ENCODE measurements around the gene ZDHHC14. TPM values are rescaled to one million over a fixed set of nuclear protein-coding genes. Genes with fewer than 3 reads are reported as not detected.

ZDHHC14 gene
- total RNA-seq, 3 donors from 2014 or later: 9.1 to 10.5 (median 10.0) TPM

DNA sequence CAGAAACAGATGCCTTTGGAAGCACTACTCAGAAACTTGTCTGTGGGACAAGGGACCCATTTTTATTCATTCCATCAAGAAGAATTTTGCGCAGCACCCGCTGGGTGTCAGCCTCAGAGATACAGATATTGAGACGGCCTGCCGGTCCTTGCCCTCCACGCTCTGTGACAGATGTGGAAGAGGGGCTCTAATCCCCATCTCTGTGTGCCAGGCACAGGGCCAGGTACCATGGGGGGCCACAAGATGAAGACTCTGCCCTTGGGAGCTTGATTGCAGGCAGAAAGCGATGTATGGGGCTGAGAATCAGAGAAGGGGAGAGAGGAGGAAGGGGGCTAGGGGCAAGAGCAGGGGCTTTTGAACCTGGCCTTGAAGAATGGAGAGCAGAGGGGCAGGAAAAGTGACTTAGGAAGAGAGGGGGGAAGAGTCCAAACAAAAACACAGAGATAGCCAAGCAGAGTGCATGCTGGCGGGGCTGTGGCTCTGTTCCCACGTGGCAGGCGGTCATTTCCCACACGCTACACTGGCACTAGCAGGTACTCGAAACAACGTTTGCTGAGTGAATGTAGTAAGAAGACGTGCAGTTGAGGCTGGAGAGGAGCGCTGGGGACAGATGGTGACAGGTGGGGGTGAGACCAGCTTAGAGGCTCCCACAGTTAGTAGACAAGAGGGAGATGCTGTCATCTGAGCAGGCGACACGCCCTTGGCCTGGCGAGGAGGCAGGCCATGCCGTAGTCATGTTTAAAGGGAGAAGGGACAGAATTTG is 271.8 kb downstream of the ZDHHC14 start:
- Histone ChIP-seq H3K4me1 (ENCODE audit: low read depth) (no peaks in the 10 kb centered on the region), H3K4me3 (no peak overlapping the region), H3K36me3 (ENCODE audit: low read depth) (no peaks in the 10 kb centered on the region), H3K9me3 (no peaks in the 10 kb centered on the region)
- intact Hi-C loops (cut with DNase I, micrococcal nuclease): no loop called here
- TF ChIP-seq, protein P1, sequence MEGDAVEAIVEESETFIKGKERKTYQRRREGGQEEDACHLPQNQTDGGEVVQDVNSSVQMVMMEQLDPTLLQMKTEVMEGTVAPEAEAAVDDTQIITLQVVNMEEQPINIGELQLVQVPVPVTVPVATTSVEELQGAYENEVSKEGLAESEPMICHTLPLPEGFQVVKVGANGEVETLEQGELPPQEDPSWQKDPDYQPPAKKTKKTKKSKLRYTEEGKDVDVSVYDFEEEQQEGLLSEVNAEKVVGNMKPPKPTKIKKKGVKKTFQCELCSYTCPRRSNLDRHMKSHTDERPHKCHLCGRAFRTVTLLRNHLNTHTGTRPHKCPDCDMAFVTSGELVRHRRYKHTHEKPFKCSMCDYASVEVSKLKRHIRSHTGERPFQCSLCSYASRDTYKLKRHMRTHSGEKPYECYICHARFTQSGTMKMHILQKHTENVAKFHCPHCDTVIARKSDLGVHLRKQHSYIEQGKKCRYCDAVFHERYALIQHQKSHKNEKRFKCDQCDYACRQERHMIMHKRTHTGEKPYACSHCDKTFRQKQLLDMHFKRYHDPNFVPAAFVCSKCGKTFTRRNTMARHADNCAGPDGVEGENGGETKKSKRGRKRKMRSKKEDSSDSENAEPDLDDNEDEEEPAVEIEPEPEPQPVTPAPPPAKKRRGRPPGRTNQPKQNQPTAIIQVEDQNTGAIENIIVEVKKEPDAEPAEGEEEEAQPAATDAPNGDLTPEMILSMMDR (IDR thresholded peaks at IDR 0.05): no peak
- ATAC-seq (no peak), DNase-seq (no peak)

DNA sequence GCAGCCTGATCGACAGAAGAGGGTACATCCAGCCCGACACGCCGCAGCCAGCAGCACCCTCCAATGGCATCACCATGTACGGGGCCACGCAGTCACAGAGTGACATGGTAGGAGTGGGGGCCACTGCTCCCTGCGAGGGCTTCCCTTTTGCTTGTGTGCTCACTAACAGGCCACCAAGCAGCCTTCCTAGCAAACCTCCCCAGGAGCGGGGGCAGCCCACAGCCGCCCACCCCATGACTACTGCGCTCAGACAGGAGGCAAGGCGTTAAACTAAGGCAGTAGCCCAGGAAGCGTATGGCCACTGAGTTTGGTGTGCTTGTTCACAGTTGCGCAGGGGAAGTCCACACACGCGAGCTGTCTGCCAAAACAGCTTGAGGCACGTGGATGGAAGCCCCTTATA is 272.5 kb downstream of the ZDHHC14 start:
- DNase-seq (no peak), ATAC-seq (no peak)
- no peak overlapping the region for H3K4me3 ChIP-seq
- TF ChIP-seq, protein P1 (IDR thresholded peaks at IDR 0.05): no peak
- H3K36me3 ChIP-seq (ENCODE audit: low read depth): no peaks in the 10 kb centered on the region
- no peaks in the 10 kb centered on the region for H3K4me1 ChIP-seq (ENCODE audit: low read depth)
- intact Hi-C loops (cut with DNase I, micrococcal nuclease): no loop called here
- no peaks in the 10 kb centered on the region for H3K9me3 ChIP-seq

DNA sequence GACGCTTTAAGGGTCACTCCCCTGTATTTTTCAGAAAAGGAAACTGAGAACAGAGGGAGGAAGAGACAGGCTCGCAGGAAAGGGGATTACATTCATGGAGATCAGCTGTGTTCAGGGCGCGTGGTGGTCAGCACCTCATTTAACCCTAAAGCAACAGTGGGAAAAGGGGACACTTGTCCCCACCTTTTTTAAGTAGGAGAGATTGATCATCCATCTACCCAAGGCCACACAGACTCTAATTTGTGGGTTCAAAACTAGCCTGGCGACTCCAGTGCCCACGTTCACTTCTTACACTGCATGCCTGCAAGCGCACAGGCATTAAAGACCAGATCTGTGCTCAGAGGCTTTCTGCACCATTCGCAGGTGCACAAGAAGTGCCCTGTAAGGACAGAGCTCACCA is 274.1 kb downstream of the ZDHHC14 start:
- DNase-seq: no peak
- H3K4me3 ChIP-seq: no peak overlapping the region
- intact Hi-C loops (cut with DNase I, micrococcal nuclease): no loop called here
- no peak for ATAC-seq
- H3K4me1 ChIP-seq (ENCODE audit: low read depth): no peaks in the 10 kb centered on the region
- TF ChIP-seq, protein P1 (IDR thresholded peaks at IDR 0.05): no peak
- H3K36me3 ChIP-seq (ENCODE audit: low read depth): no peaks in the 10 kb centered on the region
- no peaks in the 10 kb centered on the region for H3K9me3 ChIP-seq

DNA sequence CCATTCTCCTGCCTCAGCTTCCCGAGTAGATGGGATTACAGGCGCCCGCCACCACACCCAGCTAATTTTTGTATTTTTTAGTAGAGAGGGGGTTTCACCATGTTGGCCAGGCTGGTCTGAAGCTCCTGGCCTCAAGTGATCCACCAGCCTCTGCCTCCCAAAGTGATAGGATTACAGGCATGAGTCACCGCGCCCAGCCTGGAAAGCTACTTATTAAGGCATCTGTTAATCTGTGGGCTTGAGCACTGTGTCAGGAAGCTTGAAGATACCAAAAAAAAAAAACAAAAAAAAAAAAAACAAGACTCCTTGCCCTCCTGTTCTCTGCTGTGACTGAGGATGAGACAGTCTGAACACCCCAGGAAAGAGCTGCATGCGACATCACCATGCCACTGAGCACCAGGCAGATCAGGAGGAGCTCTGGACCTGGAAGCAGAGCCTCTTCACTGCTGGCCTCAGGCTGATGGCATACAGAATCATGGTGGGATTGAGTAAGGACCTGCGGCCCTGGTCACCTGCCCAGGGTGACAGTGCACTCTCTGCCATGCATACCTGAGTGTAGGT is 275.5 kb downstream of the ZDHHC14 start:
- no peak for ATAC-seq
- Histone ChIP-seq H3K4me3 (no peak overlapping the region), H3K4me1 (ENCODE audit: low read depth) (no peaks in the 10 kb centered on the region), H3K9me3 (no peaks in the 10 kb centered on the region), H3K36me3 (ENCODE audit: low read depth) (no peaks in the 10 kb centered on the region)
- intact Hi-C loops (cut with DNase I, micrococcal nuclease): no loop called here
- DNase-seq: no peak
- TF ChIP-seq, protein P1 (IDR thresholded peaks at IDR 0.05): no peak

DNA sequence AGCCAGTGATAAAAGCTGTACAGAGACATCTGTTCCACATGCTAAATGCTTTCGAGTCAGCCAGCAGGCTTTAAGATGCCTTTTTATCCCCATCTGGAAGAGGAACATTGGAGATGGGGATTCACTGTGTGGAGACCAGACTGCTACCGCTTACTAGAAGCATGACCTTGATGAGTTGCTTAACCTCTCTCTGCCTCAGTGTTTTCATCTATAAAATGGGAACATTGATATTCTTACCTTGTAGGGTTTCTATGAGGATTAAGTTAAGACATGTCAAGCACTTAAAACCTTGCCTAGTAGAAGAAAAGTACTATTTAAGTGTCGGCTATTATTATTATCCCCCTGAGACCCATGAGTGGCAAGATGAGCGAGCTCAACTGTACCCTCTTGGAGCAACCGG is 276.8 kb downstream of the ZDHHC14 start:
- intact Hi-C loops (cut with DNase I, micrococcal nuclease): no loop called here

More for the DNA sequence above, 276.8 kb downstream of the ZDHHC14 start:
- H3K4me1 ChIP-seq (ENCODE audit: low read depth): no peaks in the 10 kb centered on the region
- H3K9me3 ChIP-seq: no peaks in the 10 kb centered on the region
- ATAC-seq (no peak), DNase-seq (no peak)
- TF ChIP-seq, protein P1 (IDR thresholded peaks at IDR 0.05): no peak
- H3K36me3 ChIP-seq (ENCODE audit: low read depth): no peaks in the 10 kb centered on the region
- no peak overlapping the region for H3K4me3 ChIP-seq
